Measurements from ENCODE around the gene CST7. TPM values are rescaled to one million over a fixed set of nuclear protein-coding genes. Genes with fewer than 3 reads are reported as not detected.

Gene CST7
- polyA plus RNA-seq, 1 donor from 2014 or later, result not detected

DNA sequence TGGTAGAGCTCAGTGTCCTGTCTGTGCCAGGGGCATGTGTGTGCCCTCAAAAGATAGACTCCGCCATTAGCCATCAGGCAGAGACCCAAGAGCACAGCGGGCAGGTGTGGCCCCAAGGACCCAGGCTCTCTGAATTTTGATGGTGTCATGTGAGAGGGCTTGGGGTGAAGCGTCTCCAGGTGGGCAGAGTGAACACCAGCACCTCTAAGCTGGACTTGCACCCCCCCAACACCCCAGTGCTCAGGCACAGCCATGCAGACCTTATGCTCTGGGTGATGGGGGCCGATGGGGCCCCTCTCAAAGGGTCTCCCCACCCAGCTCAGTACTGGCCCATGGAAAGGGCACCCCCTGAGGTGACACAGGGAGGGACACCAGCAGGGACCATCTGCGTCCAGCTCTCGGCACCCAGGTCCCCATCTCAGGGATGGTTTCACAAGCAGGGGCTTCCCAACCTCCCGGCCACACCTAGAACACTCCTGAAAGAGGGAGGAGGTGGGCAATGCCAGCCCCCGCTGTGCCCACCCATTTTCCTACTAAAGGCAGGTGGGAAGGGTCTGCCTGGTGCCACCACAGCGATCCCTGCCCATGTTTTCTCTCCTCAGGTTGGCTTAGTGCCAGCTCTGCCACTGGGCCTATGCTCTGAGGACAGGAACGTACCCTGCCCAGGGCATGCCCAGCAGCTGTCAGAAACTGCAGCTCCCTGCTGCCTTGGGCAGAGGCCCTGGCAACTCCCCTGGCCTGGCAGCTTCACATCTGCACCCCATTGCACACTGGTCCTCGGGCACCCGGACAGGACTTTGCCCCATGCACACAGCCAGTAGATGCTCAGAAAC lies 3.5 kb downstream of the CST7 start:
- Histone ChIP-seq H3K36me3 (ENCODE audit: insufficient read depth, low read length) (no peaks in the 10 kb centered on the region), H3K9me2 (ENCODE audit: insufficient read depth, low read length) (no peaks in the 10 kb centered on the region), H3K9ac (ENCODE audit: low read length) (no peak overlapping the region), H3K79me2 (replicated peaks; ENCODE audit: insufficient read depth, low read length) (no peaks in the 10 kb centered on the region), H3K4me2 (ENCODE audit: low read length) (no peak overlapping the region), H3K4me3 (ENCODE audit: low read length) (no peak overlapping the region), H3F3A (ENCODE audit: insufficient read depth, low read length, poor library complexity, severe bottlenecking) (no peaks in the 10 kb centered on the region), H3K27ac (ENCODE audit: low read length) (no peak overlapping the region), H4K20me1 (ENCODE audit: insufficient read depth) (no peaks in the 10 kb centered on the region), H3K9me3 (ENCODE audit: low read length) (no peaks in the 10 kb centered on the region), H2AFZ (ENCODE audit: low read depth, low read length) (no peak overlapping the region), H3K27me3 (ENCODE audit: insufficient read depth, low read depth, low read length) (no peaks in the 10 kb centered on the region)
- TF ChIP-seq RAD21 (conservative IDR thresholded peaks at IDR 0.05), result no peak
- TF ChIP-seq POLR2AphosphoS5 (IDR thresholded peaks at IDR 0.05), result no peak
- no peak for TF ChIP-seq TAF1 (IDR thresholded peaks at IDR 0.05; ENCODE audit: low read depth)
- no peak for TF ChIP-seq SMC3 (conservative IDR thresholded peaks at IDR 0.05; ENCODE audit: poor library complexity)
- TF ChIP-seq EP300 (conservative IDR thresholded peaks at IDR 0.05; ENCODE audit: poor library complexity, severe bottlenecking), result no peak
- TF ChIP-seq, protein P1, sequence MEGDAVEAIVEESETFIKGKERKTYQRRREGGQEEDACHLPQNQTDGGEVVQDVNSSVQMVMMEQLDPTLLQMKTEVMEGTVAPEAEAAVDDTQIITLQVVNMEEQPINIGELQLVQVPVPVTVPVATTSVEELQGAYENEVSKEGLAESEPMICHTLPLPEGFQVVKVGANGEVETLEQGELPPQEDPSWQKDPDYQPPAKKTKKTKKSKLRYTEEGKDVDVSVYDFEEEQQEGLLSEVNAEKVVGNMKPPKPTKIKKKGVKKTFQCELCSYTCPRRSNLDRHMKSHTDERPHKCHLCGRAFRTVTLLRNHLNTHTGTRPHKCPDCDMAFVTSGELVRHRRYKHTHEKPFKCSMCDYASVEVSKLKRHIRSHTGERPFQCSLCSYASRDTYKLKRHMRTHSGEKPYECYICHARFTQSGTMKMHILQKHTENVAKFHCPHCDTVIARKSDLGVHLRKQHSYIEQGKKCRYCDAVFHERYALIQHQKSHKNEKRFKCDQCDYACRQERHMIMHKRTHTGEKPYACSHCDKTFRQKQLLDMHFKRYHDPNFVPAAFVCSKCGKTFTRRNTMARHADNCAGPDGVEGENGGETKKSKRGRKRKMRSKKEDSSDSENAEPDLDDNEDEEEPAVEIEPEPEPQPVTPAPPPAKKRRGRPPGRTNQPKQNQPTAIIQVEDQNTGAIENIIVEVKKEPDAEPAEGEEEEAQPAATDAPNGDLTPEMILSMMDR (IDR thresholded peaks at IDR 0.05; ENCODE audit: poor library complexity, severe bottlenecking), result no peak
- TF ChIP-seq EZH2 (IDR thresholded peaks at IDR 0.05; ENCODE audit: borderline replicate concordance, insufficient read depth, low read length, poor library complexity, severe bottlenecking), result no peak
- TF ChIP-seq, protein P2, sequence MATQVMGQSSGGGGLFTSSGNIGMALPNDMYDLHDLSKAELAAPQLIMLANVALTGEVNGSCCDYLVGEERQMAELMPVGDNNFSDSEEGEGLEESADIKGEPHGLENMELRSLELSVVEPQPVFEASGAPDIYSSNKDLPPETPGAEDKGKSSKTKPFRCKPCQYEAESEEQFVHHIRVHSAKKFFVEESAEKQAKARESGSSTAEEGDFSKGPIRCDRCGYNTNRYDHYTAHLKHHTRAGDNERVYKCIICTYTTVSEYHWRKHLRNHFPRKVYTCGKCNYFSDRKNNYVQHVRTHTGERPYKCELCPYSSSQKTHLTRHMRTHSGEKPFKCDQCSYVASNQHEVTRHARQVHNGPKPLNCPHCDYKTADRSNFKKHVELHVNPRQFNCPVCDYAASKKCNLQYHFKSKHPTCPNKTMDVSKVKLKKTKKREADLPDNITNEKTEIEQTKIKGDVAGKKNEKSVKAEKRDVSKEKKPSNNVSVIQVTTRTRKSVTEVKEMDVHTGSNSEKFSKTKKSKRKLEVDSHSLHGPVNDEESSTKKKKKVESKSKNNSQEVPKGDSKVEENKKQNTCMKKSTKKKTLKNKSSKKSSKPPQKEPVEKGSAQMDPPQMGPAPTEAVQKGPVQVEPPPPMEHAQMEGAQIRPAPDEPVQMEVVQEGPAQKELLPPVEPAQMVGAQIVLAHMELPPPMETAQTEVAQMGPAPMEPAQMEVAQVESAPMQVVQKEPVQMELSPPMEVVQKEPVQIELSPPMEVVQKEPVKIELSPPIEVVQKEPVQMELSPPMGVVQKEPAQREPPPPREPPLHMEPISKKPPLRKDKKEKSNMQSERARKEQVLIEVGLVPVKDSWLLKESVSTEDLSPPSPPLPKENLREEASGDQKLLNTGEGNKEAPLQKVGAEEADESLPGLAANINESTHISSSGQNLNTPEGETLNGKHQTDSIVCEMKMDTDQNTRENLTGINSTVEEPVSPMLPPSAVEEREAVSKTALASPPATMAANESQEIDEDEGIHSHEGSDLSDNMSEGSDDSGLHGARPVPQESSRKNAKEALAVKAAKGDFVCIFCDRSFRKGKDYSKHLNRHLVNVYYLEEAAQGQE (IDR thresholded peaks at IDR 0.05; ENCODE audit: borderline replicate concordance), result no peak
- no peak for TF ChIP-seq MXI1 (conservative IDR thresholded peaks at IDR 0.05; ENCODE audit: poor library complexity, severe bottlenecking)

DNA sequence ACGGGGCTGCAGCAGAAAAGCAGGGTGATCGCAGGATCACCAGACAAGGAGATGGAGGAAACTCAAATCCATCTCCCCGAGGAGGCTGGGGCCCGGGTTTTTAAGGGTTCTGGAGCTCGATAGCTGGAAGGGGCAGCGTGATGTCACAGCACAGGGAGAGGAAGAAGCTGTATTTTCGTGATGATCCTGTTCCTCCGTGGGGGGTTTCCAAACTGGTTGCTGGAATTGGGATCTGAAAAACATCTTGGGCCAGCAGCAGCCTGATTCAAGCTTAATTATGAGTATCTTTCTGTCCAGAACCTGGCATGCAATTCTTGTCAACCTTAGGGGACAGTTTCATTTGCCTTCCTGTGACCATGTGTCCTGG lies 4.1 kb downstream of the CST7 start:
- TF ChIP-seq RAD21 (conservative IDR thresholded peaks at IDR 0.05) (no peak), MXI1 (conservative IDR thresholded peaks at IDR 0.05; ENCODE audit: poor library complexity, severe bottlenecking) (no peak), EP300 (conservative IDR thresholded peaks at IDR 0.05; ENCODE audit: poor library complexity, severe bottlenecking) (no peak), SMC3 (conservative IDR thresholded peaks at IDR 0.05; ENCODE audit: poor library complexity) (no peak), POLR2AphosphoS5 (IDR thresholded peaks at IDR 0.05) (no peak), TAF1 (IDR thresholded peaks at IDR 0.05; ENCODE audit: low read depth) (no peak), EZH2 (IDR thresholded peaks at IDR 0.05; ENCODE audit: borderline replicate concordance, insufficient read depth, low read length, poor library complexity, severe bottlenecking) (no peak)
- TF ChIP-seq, protein P2 (IDR thresholded peaks at IDR 0.05; ENCODE audit: borderline replicate concordance), result no peak
- TF ChIP-seq, protein P1 (IDR thresholded peaks at IDR 0.05; ENCODE audit: poor library complexity, severe bottlenecking), result no peak
- H3K27me3 ChIP-seq (ENCODE audit: insufficient read depth, low read depth, low read length), result no peaks in the 10 kb centered on the region

More for the DNA sequence above, 4.1 kb downstream of the CST7 start:
- no peaks in the 10 kb centered on the region for H3F3A ChIP-seq (ENCODE audit: insufficient read depth, low read length, poor library complexity, severe bottlenecking)
- H4K20me1 ChIP-seq (ENCODE audit: insufficient read depth), result no peaks in the 10 kb centered on the region
- H3K9ac ChIP-seq (ENCODE audit: low read length), result no peak overlapping the region
- H3K9me2 ChIP-seq (ENCODE audit: insufficient read depth, low read length), result no peaks in the 10 kb centered on the region
- no peaks in the 10 kb centered on the region for H3K36me3 ChIP-seq (ENCODE audit: insufficient read depth, low read length)
- H3K79me2 ChIP-seq (replicated peaks; ENCODE audit: insufficient read depth, low read length), result no peaks in the 10 kb centered on the region
- H2AFZ ChIP-seq (ENCODE audit: low read depth, low read length), result no peak overlapping the region
- no peak overlapping the region for H3K27ac ChIP-seq (ENCODE audit: low read length)
- H3K4me2 ChIP-seq (ENCODE audit: low read length), result no peak overlapping the region
- H3K9me3 ChIP-seq (ENCODE audit: low read length), result no peaks in the 10 kb centered on the region
- H3K4me3 ChIP-seq (ENCODE audit: low read length), result no peak overlapping the region
